Retina (tissue), 1 donor: ENCODE measurements around the gene KLK6.

Experiments
- DNase-seq: peaks from one replicate; pipeline ENCODE4 v3.0.0-alpha.2; 2016

The KLK6 gene

DNA sequence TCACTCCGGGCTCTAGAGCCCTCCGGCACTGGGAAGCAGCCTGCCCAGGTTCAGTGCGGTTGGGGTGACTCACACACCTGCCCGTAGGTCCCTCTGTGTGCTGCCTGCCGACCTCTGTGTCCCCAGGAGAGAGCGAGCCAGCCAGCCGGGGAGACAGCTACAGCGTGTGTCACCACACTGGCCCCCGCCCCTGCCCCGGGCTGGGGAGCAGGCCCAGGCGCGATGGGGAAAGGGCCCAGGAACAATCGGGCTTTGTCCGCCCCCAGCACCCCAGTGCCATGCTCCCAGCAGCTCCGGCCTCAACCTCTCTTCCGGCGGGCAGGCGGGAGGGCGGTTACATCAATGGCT lies at the start of gene KLK6:
TSS of gene KLK6 (minus strand) at position 179 of the 348 bp plus-strand sequence. CDS start 1,487 bp downstream, outside the sequence.
- no peak for DNase-seq

DNA sequence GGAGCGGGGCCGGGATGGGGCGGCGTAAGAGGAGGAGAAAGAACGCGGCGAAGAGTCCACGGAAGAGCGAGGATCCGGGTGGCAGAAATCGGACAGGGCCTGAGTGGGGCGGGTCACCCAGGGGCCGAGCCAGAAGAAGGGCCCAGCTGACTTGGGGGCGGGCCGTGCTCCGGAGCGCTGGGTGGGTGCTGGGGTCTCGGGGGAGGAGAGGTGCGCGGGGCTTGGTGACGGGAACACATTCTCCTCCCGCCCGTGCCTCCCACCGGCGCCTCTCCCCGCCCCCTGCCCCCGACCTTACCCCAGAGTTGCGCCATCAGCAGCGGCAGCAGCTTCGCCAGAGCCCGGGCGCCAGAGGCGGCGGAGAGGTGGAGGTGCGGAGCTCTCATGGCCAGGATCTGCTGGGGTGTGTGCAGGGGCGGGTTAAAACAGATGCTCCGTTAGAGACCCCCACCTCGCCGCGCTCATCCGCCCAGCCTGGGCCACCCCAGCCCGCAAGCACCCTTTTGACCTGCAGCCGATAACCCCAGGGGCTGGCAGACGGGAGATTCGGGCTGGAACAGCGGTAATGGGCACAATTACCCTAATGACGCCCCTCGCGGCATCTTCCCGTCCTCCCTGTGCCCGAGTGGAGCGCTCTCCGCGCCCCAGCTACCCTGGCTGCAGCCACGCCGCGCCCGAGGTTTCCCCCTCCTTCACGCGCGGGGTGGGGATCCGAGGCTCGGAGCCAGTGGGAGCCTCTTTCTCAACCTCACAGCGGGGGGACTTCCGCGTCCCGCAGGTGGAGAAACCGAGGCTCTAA lies 49.6 kb upstream of the KLK6 start:
- peak; percentile 36 for DNase-seq

DNA sequence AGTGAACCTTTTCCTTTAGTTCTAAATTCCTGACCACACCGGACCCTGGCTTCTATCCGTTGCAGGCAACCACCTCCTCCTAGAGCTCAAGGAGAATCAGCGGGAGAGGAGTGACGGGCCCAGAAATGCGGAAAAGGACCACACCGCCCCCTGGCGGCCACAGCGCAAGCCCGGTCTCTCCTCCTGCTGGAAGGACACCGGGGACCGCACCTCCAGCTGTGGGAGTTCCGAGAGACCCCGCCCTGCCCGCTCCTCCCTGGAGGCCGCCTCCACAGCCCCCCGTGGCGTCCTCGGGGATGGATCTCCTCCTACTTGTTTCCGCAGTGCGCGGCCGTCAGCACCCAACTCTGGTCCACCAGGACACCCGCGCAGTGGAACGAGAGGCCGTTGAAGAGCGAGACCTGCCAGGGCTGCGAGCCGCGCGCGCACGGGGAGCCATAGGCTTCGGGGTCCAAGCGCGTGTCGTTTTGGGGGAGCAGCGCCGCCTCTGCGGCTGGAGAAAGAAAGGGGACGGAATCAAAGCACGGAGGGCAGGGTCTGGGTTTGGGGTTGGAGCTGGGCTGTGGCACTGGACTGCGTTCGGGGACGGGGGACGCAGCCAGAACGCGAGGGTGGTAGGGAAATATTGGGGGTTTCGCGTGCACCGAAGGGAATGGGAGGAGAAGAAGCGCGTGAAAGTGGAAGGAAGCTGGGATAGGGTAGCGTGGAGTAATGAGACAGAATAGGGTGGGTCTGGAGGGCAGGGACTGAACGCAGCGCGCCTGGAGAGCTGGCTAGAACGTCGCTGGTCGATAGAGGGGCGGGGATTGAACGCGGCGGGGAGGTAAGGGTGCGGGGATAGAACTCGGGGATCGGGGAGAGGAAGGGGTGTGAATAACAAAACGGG lies 47.6 kb upstream of the KLK6 start:
- peak; percentile 80 for DNase-seq

DNA sequence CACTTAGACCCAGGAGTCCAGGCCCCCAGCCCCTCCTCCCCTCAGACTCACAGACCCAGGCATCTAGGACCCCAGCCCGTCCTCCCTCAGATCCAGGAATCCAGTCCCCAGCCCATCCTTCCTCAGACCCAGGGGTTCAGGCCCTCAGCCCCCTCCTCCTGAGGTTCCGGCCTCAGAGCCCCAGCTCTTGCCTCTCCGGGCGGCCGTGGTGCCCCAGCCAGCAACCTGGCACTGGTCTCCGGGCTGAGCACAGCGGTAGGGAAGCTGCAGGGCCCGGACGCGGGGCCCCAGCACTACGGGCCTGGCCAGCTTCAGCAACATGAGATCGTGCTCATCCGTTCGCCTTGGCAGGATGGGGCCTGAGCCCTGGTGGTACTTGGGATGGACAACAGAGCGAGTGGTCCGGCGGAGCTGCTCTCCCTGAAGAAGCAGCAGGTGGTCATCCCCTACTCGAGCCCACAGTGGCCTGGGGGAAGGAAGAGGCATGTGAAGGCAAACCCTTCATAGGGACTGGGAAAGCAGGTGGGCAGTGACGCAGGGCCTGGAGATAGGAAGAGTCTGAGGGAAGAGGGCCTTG lies 46.4 kb upstream of the KLK6 start:
- no peak for DNase-seq

DNA sequence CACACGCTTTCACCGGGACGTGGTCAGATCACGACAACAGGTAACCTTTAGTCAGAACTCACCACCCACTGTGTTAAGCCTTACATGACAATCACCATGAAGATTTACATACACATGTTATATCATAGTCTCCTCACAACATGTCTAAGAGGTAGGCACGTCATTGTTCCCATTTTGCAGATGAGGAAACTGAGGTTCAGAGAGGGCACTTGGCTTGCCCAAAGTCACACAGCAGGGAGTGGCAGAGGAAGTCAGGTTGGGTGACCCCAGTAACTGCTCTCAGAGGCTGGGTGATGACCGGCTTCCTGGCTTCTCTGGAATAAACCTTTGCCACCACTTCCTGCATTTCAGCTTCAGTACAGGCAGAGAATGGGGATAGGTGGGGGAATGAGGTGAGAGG lies 44.9 kb upstream of the KLK6 start:
- DNase-seq = no peak

DNA sequence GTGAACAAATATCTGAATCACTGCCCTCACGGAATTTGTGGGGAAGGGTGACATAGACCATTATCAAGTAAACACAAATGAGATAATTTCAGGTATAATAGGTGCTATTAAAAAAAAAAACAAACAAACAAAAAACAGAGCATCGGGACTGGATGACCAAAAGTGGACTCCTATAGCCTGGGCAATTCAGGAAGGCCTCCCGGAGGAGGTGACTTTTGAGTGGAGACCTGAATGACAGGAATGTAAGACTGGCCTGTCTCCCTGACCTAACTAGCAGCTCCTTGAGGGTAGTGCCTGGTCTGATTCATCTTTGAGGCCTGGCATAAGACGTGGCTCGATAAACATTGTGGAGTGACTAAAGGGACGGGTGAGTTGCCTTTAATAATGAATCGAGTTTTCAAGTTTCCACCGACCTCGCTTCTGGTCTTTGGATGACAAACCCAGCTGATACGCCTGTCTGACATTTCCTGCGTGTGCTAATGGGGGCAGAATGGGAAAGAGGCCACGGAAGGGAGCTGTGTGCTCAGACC lies 43.3 kb upstream of the KLK6 start:
- DNase-seq = no peak

DNA sequence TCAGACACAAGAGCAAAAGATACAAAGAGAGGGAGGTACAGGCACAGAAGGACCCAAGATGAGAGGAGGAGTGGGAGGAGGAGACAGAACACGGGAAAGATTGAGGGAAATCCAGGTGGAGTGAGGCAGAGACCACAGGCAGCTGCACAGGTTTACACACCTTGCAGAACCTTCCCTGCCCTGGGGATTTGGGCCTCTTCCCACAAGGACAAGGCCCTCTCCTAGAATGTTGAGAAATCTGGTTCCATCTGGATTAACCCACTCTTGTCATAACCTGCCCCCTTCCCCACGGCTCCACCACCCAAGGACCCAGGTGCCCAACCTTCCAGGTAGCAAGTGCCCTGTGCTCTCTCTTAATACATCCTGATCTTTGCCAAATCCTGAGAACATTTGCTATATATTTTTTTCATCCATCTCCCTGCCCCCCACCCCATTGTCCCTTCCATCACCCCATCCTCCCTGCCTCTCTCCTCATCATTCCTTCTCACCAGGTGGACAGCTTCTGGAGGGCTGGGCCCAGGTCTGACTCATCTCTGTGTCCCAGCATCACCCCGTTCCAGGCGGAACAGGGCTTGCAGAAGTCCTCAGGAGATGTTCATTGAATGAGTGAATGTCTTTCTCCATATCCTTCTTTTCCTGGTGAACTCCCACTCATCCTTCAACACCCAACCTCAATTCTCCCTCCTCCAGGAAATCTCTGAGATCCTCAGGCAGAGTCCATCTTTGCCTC lies 40.8 kb upstream of the KLK6 start:
- DNase-seq = no peak

DNA sequence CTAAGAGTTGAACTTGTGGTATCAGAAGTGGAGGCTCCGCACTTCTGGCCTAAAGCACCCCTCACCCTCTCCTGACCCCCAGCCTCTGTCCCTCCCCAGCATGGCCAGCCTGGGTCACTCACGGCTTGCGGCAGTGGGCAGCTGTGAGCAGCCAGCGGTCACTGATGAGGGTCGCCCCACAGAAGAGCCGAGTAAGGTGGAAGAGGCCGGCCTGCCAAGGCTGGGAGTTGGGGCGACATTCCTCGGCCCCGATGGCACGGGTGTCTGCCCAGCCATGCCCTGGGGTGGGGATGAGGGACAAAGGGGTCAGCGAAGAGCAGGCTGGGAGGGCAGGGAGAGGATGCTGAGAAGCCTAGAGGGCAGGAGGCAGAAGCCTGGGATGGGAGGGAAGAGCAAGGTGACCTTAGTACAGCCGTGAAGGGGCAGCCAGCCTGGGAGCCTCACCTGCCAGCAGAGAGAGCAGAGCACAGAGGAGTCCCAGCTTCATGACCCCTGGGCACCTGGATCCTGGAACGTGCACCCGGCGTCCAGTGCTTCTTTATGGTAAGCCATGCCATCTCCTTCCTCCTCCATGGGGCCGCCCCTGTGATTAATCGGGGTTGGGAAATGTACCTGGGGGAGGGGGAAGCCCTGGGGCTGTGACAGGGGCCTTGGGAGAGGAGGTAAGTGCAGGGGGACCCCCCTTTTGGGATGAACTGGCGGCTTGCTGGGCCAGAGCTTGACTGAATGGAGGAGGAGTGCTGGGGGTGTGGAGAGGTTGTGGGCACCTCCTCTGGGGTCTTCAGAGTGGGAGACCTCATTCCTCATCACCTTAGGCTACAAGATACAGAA lies 39.9 kb upstream of the KLK6 start:
- no peak for DNase-seq

DNA sequence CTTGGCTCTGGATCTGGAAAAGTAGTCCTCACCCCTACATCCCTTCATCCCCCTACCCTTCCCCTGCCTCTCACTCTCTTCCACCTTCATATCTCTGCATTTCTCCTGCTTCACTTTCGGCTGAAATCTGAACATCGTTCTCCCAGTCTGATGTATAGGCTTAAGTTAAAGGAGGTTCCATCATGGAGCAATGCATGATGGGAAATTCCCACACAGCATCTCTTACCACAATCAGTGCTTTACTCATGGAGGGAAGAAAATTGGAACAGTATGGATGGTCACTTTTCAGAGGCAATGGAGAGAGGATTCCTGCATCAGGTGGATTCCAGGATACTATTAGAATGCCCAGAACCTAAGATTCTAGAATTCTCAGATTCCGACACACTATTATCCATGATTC lies 38.1 kb upstream of the KLK6 start:
- no peak for DNase-seq

DNA sequence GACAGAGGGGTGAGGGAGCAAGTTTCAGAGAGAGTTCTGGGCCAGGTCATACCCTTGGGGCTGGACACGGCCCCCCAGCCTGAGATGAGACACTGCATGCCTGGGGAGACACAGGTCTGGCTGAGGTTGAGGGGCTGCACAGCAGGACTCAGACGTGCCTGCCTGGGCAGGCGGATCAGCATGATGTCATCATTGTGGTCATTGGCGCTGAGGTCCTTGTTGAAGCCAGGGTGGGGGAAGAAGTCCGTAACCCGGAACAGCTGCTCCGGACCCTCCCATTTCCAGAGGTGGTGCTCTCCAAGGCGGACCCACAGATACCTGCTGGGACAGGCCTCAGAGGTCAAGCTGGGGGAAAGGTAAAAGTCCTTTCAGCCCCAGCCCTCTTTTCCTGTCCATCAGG lies 37.0 kb upstream of the KLK6 start:
- DNase-seq = no peak

DNA sequence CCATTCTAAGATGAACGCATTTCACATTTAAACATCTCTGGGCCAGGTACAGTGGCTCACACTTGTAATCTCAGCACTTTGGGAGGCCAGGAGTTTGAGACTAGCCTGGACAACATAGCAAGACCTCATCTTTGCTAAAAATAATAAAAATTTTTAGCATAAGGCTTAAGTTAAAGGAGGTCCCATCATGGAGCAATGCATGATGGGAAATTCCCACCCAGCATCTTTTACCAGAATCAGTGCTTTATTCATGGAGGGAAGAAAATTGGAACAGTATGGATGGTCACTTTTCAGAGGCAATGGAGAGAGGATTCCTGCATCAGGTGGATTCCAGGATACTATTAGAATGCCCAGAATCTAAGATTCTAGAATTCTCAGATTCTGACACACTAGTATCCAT lies 35.9 kb upstream of the KLK6 start:
- DNase-seq = no peak

DNA sequence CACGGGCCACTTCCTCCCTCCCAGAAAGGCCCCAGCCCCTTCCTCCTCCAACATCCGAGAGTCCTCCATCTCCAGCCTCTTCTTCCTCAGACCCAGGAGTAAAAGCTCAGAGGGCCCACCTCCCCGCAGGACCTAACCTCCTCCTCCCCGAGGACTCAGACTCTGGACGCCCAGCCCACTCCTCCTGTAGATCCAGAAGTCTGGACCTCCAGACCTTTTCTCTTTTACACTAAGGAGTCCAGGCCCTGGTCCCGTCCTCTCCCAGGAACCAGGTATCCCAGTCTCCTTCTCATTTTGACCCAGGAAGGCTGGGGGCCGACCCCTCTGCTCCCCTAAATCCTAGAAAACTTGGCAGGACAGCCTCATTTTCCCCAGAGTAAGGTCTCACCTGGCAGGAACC lies 33.9 kb upstream of the KLK6 start:
- no peak for DNase-seq

DNA sequence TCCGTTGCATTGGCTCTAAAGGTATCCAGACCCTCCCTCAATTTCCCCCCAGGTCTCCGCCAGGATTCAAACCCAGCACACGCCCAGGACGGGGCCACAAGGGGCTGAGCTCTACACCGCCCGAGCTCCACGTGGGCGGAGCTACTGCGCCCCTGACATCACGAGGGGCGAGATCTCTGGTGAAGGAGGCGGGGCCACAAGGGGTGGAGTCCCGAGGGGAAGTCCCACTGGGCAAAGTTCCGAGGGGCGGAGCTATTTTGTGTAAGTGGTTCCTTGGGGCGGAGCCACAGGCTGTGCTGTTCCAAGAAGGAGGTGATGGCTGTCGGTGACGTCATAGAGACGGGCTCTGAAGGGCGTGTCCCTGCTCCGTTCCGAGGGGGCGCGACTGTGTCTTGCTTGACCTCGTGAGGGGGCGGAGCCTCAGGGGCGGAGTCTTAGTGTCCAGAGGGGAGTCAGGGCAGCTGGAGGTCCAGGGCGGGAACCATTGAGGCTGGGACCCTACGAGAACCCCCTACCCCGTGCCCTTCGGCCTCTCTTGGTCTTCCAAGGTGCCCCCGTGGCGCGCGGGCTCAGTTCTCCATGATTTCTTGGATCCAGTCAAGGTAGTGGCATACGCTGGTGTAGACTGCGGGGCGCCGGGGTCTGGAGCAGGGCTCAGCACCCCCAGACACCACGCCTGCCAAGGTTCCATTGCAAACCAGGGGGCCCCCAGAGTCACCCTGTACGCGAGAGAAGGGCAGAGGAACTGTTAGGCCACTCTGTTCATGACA lies 33.3 kb upstream of the KLK6 start:
- DNase-seq = no peak

DNA sequence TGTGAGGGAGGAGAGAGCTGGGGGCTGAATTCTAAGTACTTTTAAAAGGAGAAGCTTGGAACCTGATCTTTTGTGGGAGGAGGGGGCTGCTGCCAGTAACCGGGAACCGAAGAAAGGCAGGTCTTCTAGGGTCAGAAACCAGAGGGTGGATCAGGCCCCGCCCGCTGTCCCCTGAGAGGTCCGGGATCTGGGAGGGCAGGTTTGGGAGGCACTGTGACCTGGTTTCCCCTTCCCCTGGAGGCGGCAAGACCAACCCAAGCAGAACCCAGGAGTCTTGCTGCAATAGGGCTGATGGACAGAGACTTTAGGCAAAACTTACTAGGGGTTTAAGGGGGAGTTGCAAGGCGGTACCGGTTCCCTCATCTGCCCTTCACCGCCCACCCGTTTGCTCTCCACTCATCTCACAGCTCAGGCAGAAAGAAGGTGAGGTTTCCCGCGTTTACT lies 32.7 kb upstream of the KLK6 start:
- no peak for DNase-seq

DNA sequence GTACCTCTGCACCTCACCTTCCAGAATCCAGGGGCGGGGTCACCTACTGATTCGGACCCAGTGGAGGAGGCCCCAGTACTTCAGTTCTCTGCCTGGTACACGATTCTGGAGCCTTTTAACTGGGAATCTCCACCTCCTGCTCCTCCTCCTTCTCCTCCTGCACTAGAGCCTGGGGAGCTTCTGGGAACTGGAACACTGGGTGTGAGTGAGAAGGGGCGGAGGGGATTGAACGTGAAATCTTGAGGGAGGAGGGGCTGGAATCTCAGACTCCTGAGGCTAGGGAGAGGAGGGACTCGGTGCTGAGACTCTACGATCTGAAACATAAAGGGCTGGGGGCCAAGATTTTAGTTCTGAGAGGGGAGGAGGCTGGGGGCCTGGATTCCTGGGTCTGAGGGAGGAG lies 32.1 kb upstream of the KLK6 start, which contains the start of gene KLK8:
TSS of gene KLK8 (minus strand) at position 90 of the 400 bp plus-strand sequence. CDS start 437 bp downstream, outside the sequence.
- no peak for DNase-seq

DNA sequence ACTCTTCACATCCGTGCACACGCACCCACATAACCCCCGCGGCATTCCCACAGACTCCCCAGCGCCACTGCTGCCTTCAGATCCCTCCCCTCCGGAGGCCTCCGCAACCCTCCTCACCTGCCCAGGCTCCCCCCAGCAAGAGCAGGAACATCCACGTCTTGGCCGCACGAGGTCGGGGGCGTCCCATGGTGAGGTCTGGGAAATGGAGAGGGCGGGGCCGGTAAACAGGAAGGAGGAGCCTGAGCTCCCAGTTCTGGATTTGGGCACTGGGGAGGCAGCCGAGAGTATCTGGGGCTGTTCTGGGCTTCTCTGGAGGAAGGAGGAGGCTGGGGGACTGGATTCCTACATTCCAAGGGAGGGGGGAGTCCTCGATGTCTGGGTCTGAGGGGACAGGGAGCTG lies 31.6 kb upstream of the KLK6 start:
- no peak for DNase-seq

DNA sequence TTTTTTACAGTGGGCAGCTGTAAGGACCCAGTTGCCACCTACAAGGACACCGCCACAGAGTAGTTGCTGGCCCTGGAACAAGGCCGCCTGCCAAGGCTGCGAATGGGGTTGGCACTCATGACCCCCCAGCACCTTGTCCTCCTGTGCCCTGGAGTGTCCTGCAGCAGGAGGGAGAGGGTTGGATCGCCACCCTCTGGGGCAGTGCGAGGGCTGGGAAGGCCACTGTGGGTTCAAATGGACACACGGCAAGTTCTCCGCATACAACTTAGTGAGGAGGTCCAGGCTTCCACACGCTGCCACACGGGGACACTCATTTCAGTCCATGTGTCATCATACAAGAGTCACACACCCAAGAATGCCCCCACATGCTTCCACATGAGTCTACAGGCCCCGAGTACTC lies 31.0 kb upstream of the KLK6 start:
- DNase-seq = no peak

DNA sequence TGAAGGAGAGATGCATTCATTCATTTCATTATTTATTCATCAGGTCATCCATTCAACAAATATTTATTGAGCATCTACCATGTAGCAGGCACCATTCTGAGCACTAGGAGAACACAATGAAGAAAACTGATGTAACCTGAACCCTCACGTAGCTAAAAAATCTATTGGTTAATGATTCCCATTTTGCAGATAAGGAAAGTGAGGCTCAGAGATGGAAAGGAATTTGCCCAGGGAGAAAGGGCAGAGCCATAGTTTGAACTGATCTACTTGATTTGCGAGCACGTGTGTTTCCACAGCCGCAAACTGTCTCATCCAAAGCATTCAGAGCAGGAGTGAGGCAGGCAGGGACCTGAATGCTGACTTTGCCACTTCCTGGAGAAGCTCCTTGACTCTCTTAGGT lies 29.3 kb upstream of the KLK6 start:
- no peak for DNase-seq

DNA sequence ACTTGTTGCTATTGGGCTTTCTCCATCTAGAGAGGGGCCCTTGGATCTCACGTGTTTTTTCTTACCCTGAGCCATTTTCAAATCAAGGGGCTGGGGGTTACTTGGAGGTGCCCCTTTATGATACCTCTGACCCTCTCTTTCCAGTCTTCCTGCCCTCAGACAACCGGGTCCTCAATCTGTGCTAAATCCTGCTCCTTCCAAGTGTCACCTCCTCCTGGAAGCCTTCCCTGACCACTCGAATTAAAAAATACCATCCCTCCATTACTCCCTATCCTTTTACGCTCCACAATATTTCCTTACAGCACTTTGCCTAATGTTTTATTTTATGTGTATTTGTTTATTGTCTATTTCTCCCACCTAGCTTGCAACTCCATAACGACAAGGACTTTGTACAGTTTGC lies 28.7 kb upstream of the KLK6 start:
- no peak for DNase-seq

DNA sequence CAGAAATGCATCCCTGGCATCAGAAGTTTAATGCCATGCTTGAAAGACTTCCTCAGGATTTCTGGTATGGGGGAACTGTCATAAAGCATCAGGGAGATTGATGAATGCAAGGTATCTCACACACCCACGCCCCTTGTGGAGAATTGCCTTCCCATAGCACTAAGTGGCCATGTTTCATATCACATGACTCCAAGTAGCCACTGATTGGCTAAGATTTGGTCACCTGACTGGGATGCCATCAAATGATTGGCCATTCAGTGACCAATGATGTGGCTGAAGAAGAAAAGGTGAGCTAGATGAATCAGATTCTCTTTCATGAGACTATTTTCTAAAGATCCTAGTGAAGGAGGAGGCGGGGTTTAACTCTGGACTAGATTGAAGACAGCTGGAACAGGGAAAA lies 24.7 kb upstream of the KLK6 start:
- no peak for DNase-seq

DNA sequence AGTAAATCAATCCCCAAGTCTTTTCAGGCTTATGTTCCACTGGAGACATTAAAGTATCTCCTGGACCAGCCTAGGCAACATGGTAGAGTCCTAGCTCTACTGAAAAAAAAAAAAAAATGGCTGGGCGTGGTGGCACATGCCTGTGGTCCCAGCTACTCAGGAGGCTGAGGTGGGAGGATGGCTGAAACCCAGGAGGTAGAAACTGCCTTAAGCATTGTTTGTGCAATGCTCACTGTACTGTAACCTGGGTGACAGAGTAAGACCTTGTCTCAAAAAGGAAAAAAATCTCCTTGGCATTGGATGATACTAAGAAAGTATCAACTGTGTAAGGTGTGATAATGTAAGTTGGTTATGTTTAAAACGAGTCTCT lies 23.3 kb upstream of the KLK6 start:
- DNase-seq = no peak
